Right lobe of liver (tissue), 6 donors: Measurements from ENCODE around the gene NKAP. TPM values are rescaled to one million over a fixed set of nuclear protein-coding genes. Genes with fewer than 3 reads are reported as not detected.

Experiments used
- ATAC-seq, 4 donors: fragments of 200-7000 bp; cut with Tn5 transposase; one replicate each; pipeline ENCODE4 v1.9.1; 2020; ENCODE audit warnings: mild to moderate bottlenecking in 4 of 4, moderate library complexity in 4 of 4
- DNase-seq, 3 donors: peaks; one replicate each; pipeline ENCODE4 v3.0.0-alpha.2; 2020
- H3K27ac ChIP-seq, 3 donors: fragments of 200-600 bp; one replicate each; pipeline ENCODE4 v1.8.0; 2022
- H3K27me3 ChIP-seq, 2 donors: fragments of 200-600 bp; one replicate each; pipeline ENCODE4 v1.8.0; 2022
- H3K36me3 ChIP-seq, 4 donors: fragments of 200-600 bp; sonication (generic) in 1 of 4; one replicate each; pipeline versions ENCODE4 v1.5.1 to v1.8.0; 2017 to 2022; ENCODE audit warnings: control low read depth in 1 of 4
- H3K4me1 ChIP-seq, 4 donors: fragments of 200-600 bp; sonication (generic) in 1 of 4; one replicate each; pipeline versions ENCODE4 v1.5.1 to v1.8.0; 2017 to 2022; ENCODE audit warnings: control low read depth in 1 of 4
- H3K4me3 ChIP-seq, 3 donors: fragments of 200-600 bp; one replicate each; pipeline ENCODE4 v1.8.0; 2022
- H3K9me3 ChIP-seq, 4 donors: fragments of 200-600 bp; sonication (generic) in 1 of 4; one replicate each; pipeline versions ENCODE4 v1.5.1 to v1.8.0; 2017 to 2022; ENCODE audit warnings: control low read depth in 1 of 4
- CTCF ChIP-seq, 4 donors: fragments of 200-600 bp in 3 of 4; fragments of 450-650 bp in 1 of 4; IDR thresholded peaks; one replicate each; pipeline versions ENCODE4 v1.5.1 to v1.8.0; 2016 to 2022; ENCODE audit warnings: antibody characterized with exemption in 4 of 4, mild to moderate bottlenecking in 2 of 4
- POLR2A ChIP-seq: fragments of 450-650 bp; IDR thresholded peaks from one replicate; pipeline ENCODE4 v1.6.1; 2017; ENCODE audit warnings: antibody characterized with exemption, mild to moderate bottlenecking
- WGBS: methylation state at CpG from one replicate; pipeline ENCODE4 v1.1.6; 2018; ENCODE audit warnings: low coverage, low lambda C conversion rate; ENCODE audit not compliant: insufficient coverage; ENCODE audit errors: missing lambda C conversion rate; 5-methylcytosine and 5-hydroxymethylcytosine counted together
- intact Hi-C, 2 donors: fragments of 100-400 bp; cut with DNase I; formaldehyde crosslinking; loops; one replicate each; pipeline versions ENCODE4 v1.11.2 to v1.14.1; 2022
- total RNA-seq, 6 experiments: library from RNA; depleted of rRNA in 2 of 6; stranded (reverse); fragments of >200 nt in 2 of 6; fragmentation: NEBNext Ultra II Directional in 3 of 6; extraction: Animal tissue kit (Norgen Biotek cat#: 25700) in 3 of 6; gene quantifications; one replicate each; pipeline versions ENCODE4 v1.1.0 to v1.2.4, GENCODE V29; 2016 to 2023
- donor health status: DM: no; HTN: yes; CAD: no.
- donor health status: DM: no; HTN: no; CAD: no.
- donor health status: DM: no; HTN: no; CAD: no.
- donor health status: DM: no; HTN: yes; CAD: no.
- donor health status: DM: no; HTN: yes; CAD: no.

Gene NKAP
- total RNA-seq, 6 experiments from 2014 or later, result 3.3 to 4.4 (median 3.6) TPM

DNA sequence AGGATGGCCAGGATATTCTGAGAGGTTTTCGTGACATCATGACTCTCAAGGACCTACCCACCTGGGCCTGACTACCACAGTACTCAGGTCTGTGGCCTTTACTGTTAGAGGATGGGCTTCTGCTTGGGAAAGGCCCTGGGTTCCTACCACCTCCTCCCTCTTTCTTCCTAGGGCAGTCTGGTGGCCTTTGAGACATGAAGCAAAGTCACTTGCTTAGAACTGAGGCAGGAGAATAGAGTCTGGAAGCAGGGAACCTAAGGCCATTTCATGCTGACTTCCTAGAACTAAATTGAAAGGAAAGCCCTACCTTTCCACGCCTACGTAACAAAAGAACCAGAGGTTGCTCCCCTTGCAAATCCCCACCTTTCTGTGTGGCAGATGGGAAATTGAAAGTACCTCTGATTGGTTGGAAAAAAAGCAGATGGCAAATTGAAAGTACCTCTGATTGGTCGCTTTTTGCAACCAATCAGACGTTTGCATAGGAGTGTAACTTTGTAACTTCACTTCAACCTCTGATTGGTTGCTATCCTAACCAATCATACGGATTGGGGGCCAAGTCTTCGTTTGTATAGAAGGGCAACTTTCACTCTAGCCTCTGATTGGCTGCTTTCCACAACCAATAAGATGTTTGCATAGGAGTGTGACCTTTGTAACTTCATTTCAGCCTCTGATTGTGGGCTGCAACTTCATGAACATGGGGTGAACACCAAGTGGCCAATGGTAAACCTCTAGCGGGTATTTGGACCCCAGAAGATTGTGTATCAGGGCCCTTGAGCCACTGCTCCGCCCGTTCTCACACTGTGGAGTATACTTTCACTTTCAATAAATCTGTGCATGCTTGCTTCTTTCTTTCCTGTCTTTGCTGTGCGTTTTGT, 57.8 kb downstream of the NKAP start:
- DNase-seq (no peak), ATAC-seq (peak; percentile 44 to 79 (median 51))
- H3K9me3 ChIP-seq, result no peaks in the 10 kb centered on the region
- peak overlapping the region in 1 of 3 donors; percentile 7 for H3K4me3 ChIP-seq
- intact Hi-C loops, result no loop called here
- no peak overlapping the region for H3K27ac ChIP-seq
- 46% methylated on average over 10 of the region's 11 CpGs for WGBS
- no peaks in the 10 kb centered on the region for H3K36me3 ChIP-seq
- TF ChIP-seq CTCF (IDR thresholded peaks at IDR 0.05) (no peak), POLR2A (no peak)
- no peaks in the 10 kb centered on the region for H3K4me1 ChIP-seq
- H3K27me3 ChIP-seq, result no peaks in the 10 kb centered on the region

DNA sequence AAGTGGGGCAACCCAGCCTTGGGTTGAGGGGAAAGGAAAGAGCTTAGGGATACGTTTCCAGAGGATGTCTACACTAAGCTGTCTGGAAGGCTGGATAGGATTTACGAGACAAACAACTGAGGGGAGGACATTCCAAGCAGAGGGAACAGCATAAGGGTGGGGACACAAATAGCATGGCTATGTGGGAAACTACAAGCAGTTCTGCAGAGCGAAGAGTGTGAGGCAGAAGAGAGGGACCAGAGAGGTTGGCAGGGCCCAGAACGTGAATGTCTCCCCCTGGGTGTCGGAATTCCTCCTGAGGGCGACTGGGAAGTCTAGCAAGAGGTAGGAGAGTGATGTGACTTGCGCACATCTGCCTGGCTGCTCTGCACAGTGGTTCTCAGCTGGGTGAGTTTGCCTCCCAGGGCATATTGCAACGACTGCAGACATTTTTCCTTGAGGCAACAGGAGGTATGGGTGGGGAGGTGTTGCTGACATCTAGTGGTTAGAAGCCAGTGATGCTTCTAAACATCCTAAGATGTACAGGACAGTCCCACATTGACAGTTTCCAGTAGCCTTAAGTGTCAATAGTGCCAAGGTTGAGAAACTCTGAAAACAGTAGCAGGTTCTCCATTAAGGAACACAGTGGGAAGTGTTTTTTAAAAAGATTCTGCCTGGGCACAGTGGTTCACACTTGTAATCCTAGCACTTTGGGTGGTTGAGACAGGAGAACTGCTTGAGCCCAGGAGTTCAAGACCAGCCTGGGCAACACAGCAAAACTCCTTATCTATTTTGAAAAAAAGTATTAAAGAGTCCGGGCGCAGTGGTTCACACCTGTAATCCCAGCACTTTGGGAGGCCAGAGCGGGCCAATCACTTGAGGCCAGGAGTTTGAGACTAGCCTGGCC, 62.8 kb downstream of the NKAP start:
- Histone ChIP-seq H3K27ac (no peak overlapping the region), H3K27me3 (no peaks in the 10 kb centered on the region), H3K4me1 (no peaks in the 10 kb centered on the region), H3K36me3 (no peaks in the 10 kb centered on the region), H3K9me3 (no peaks in the 10 kb centered on the region), H3K4me3 (no peak overlapping the region)
- intact Hi-C loops, result no loop called here
- no peak for DNase-seq
- peak; percentile 89 to 94 (median 92) for ATAC-seq
- TF ChIP-seq POLR2A (no peak), CTCF (IDR thresholded peaks at IDR 0.05) (peak; percentile 46 to 73 (median 68))
- WGBS, result 46% methylated on average over 4 of the region's 11 CpGs

DNA sequence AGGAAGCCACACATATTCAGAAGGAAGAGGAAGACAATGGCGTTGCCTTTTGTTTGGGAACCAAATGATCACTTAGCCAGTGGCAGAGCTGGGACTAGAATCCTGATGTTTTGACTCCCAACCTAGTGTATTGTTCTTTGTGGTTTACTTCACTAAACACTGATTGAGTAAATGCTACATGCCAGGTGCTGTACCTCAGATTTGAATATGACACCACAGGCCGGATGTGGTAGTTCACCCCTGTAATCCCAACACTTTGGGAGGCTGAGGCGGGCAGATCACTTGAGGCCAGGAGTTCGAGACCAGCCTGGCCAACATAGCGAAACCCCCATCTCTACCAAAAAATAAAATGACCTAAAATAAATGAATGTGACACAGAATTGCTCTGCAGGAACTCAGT, 63.5 kb downstream of the NKAP start:
- TF ChIP-seq POLR2A (no peak), CTCF (IDR thresholded peaks at IDR 0.05) (no peak)
- Histone ChIP-seq H3K9me3 (no peaks in the 10 kb centered on the region), H3K27ac (no peak overlapping the region), H3K4me1 (no peaks in the 10 kb centered on the region), H3K27me3 (no peaks in the 10 kb centered on the region), H3K36me3 (no peaks in the 10 kb centered on the region), H3K4me3 (no peak overlapping the region)
- ATAC-seq, result no peak
- intact Hi-C loops, result no loop called here
- 57% methylated on average over 5 of the region's 5 CpGs for WGBS
- DNase-seq, result no peak

DNA sequence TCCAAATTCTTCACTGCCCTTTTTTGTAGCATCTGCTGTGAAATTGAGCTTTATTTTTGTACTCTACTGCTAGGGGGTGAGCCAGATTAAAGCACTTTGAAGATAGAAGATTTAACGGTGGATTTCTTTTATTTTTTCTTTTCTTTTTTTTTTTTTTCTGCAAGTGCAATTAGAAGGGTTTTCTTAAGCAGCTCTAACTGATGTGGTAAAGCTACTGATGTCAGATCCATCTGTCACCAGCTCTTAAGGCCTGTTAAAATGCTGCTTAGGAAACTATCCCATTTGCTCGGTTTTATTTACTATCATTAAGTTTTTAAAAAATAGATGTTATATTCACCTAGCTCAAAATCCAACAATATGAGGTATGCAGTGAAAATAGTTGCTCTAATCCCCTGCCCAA, 64.8 kb downstream of the NKAP start:
- Histone ChIP-seq H3K9me3 (no peaks in the 10 kb centered on the region), H3K4me1 (no peaks in the 10 kb centered on the region), H3K27ac (no peak overlapping the region), H3K4me3 (no peak overlapping the region), H3K27me3 (no peaks in the 10 kb centered on the region), H3K36me3 (no peaks in the 10 kb centered on the region)
- 46% methylated on average over 2 of the region's 2 CpGs for WGBS
- no peak for TF ChIP-seq CTCF (IDR thresholded peaks at IDR 0.05)
- TF ChIP-seq POLR2A, result no peak
- no peak for ATAC-seq
- no peak for DNase-seq
- intact Hi-C loops, result no loop called here
